Measurements from ENCODE around the gene PSMA6.

- no peak for TF ChIP-seq CTCF (IDR thresholded peaks at IDR 0.05)
- no peak for TF ChIP-seq POLR2A (IDR thresholded peaks at IDR 0.05)
These were observed 29.7 kb upstream of the PSMA6 start for GRCh38 chr14:35262436-35262835.
